ENCODE data around the gene ASAP3. TPM values are rescaled to one million over a fixed set of nuclear protein-coding genes. Genes with fewer than 3 reads are reported as not detected.

Gene ASAP3
- total and polyA plus RNA-seq, 2 donors (not counting 3 experiments of a cell fraction or from before 2014, with no cell fraction given): 12.5 to 14.2 TPM

DNA sequence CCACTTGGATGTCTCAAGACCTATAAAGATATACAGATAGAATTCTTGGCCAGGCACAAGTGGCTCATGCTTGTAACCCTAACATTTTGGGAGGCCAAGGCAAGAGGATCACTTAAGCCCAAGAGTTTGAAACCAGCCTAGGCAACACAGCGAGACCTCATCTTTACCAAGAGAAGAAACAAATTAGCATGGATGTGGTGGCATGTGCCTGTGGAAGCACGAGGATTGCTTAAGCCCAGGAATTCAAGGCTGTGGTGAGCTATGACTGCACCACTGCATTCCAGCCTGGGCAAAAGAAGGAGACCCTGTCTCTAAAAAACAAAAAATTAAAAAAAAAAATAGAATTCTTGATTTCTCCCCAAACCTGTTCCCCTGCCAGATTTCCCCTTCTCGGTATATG is 8.3 kb downstream of the ASAP3 start:
- intact Hi-C loops (cut with micrococcal nuclease): no loop called here
- H3K9me3 ChIP-seq (replicated peaks; ENCODE audit: control insufficient read depth, insufficient read depth, low read length): no peaks in the 10 kb centered on the region
- H3K79me2 ChIP-seq (ENCODE audit: control insufficient read depth, insufficient read depth, low read length): no peaks in the 10 kb centered on the region
- no peaks in the 10 kb centered on the region for H3K9me1 ChIP-seq (replicated peaks; ENCODE audit: control insufficient read depth, extremely low read depth, insufficient read depth, low read length)
- peaks cover 6% of the 10 kb centered on the region for H3K4me1 ChIP-seq (ENCODE audit: control insufficient read depth, extremely low read depth, insufficient read depth, low read length)
- BruUV-seq (replicated peaks): no TSS peak
- FAIRE-seq (no peak), DNase-seq (ENCODE audit: low read depth, low spot score) (no peak)
- no peaks in the 10 kb centered on the region for H4K20me1 ChIP-seq (replicated peaks; ENCODE audit: control insufficient read depth, extremely low read depth, insufficient read depth, low read length)
- ChIA-PET POLR2A (no interaction called here), CTCF (interaction anchor here (0.8 to 1.5 kb wide), 3 partner anchors 8 to 21 kb away, joined by 4 to 12 read pairs (median 7); partner anchors contain the start of gene ASAP3)
- no peak overlapping the region for H3K9ac ChIP-seq (replicated peaks; ENCODE audit: extremely low read depth, insufficient read depth, low read length)
- H3K27me3 ChIP-seq (ENCODE audit: control insufficient read depth in 2 of 2, insufficient read depth in 2 of 2, low read length in 2 of 2): no peaks in the 10 kb centered on the region
- dilution Hi-C loops (cut with MboI; ENCODE audit: extremely low pct_ligation_motif_present, low sequenced_read_pairs): no loop called here
- H2AFZ ChIP-seq (ENCODE audit: low read depth, low read length): no peak overlapping the region
- no peak overlapping the region for H3K27ac ChIP-seq (ENCODE audit: insufficient read depth, low read depth, low read length)
- H3K36me3 ChIP-seq (ENCODE audit: control insufficient read depth in 2 of 2, extremely low read depth in 1 of 2, insufficient read depth in 2 of 2, low read length in 2 of 2): no peaks in the 10 kb centered on the region
- H3K4me3 ChIP-seq (replicated peaks in 1 of 3; ENCODE audit: insufficient read depth in 1 of 3, low read depth in 1 of 3, low read length in 3 of 3): no peak overlapping the region
- no peak for TF ChIP-seq GATA2 (IDR thresholded peaks at IDR 0.05; ENCODE audit: insufficient read depth, insufficient read length, low read depth, low read length)
- TF ChIP-seq POLR2A (IDR thresholded peaks at IDR 0.05; ENCODE audit: low read depth, low read length): no peak
- no peak for TF ChIP-seq POLR2AphosphoS5 (IDR thresholded peaks at IDR 0.05; ENCODE audit: insufficient read depth, low read depth, low read length)
- TF ChIP-seq CTCF (IDR thresholded peaks at IDR 0.05; ENCODE audit: extremely low read depth in 1 of 2, insufficient read depth in 1 of 2, low read depth in 1 of 2, low read length in 2 of 2): no peak
- no peak for TF ChIP-seq FOS (IDR thresholded peaks at IDR 0.05; ENCODE audit: borderline replicate concordance, insufficient read depth, low read length)
- no peak for TF ChIP-seq JUN (IDR thresholded peaks at IDR 0.05; ENCODE audit: borderline replicate concordance, insufficient read depth, insufficient read length, low read depth)
- TF ChIP-seq MYC (IDR thresholded peaks at IDR 0.05; ENCODE audit: low read depth, low read length): no peak
- TF ChIP-seq EZH2 (IDR thresholded peaks at IDR 0.05; ENCODE audit: borderline replicate concordance, low read depth, low read length, severe bottlenecking): no peak
- TF ChIP-seq, protein P1, sequence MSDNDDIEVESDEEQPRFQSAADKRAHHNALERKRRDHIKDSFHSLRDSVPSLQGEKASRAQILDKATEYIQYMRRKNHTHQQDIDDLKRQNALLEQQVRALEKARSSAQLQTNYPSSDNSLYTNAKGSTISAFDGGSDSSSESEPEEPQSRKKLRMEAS (IDR thresholded peaks at IDR 0.05; ENCODE audit: insufficient read depth, insufficient read length): no peak
- no peak overlapping the region for H3K4me2 ChIP-seq (ENCODE audit: insufficient read depth, low read length)

All from endothelial cell of umbilical vein (primary cell).